HFFc6 (cell line): Measurements from ENCODE around the gene TEX28. TPM values are rescaled to one million over a fixed set of nuclear protein-coding genes. Genes with fewer than 3 reads are reported as not detected.

Experiments used
- DNase-seq: peaks from one replicate; pipeline ENCODE4 v3.0.0-alpha.2; 2018
- H3K27ac Mint-ChIP-seq: 2 replicates; pipeline ENCODE4 v1.8.0; 2020; ENCODE audit warnings: mild to moderate bottlenecking, mixed read lengths
- H3K27me3 Mint-ChIP-seq: 2 replicates; pipeline ENCODE4 v1.8.0; 2021; ENCODE audit warnings: mild to moderate bottlenecking, moderate library complexity, mixed read lengths; ENCODE audit not compliant: insufficient read depth
- H3K36me3 Mint-ChIP-seq: 2 replicates; pipeline ENCODE4 v1.8.0; 2021; ENCODE audit warnings: low read depth, mixed read lengths
- H3K4me1 Mint-ChIP-seq: 2 replicates; pipeline ENCODE4 v1.8.0; 2020; ENCODE audit warnings: low read depth, mixed read lengths
- H3K4me3 Mint-ChIP-seq: 2 replicates; pipeline ENCODE4 v1.8.0; 2020; ENCODE audit warnings: mild to moderate bottlenecking, moderate library complexity, mixed read lengths
- H3K9me3 Mint-ChIP-seq: 2 replicates; pipeline ENCODE4 v1.8.0; 2020; ENCODE audit warnings: mild to moderate bottlenecking, mixed read lengths
- total RNA-seq, 6 experiments: library from RNA; stranded (reverse); fragmentation: NEBNext Ultra II Directional; extraction: Animal tissue kit (Norgen Biotek cat#: 25700); gene quantifications; 2 replicates in 1 of 6; 3 replicates in 5 of 6; pipeline ENCODE4 v1.2.3, GENCODE V29; 2021
- TF ChIP-seq, protein P1 (sequence below): fragments of 200-600 bp; sonication (generic); IDR thresholded peaks from 2 replicates; pipeline ENCODE4 v1.5.0; 2021; ENCODE audit warnings: antibody characterized with exemption, mild to moderate bottlenecking

The TEX28 gene
- total RNA-seq, 6 experiments from 2014 or later, result not detected

- Mint-ChIP-seq H3K27me3 (peaks cover 8% of the 10 kb centered on the region), H3K4me3 (no peak overlapping the region), H3K36me3 (no peaks in the 10 kb centered on the region), H3K9me3 (no peaks in the 10 kb centered on the region), H3K27ac (no peak overlapping the region), H3K4me1 (peaks cover 3% of the 10 kb centered on the region; the same call in 1 of the 2 replicates)
- TF ChIP-seq, protein P1, sequence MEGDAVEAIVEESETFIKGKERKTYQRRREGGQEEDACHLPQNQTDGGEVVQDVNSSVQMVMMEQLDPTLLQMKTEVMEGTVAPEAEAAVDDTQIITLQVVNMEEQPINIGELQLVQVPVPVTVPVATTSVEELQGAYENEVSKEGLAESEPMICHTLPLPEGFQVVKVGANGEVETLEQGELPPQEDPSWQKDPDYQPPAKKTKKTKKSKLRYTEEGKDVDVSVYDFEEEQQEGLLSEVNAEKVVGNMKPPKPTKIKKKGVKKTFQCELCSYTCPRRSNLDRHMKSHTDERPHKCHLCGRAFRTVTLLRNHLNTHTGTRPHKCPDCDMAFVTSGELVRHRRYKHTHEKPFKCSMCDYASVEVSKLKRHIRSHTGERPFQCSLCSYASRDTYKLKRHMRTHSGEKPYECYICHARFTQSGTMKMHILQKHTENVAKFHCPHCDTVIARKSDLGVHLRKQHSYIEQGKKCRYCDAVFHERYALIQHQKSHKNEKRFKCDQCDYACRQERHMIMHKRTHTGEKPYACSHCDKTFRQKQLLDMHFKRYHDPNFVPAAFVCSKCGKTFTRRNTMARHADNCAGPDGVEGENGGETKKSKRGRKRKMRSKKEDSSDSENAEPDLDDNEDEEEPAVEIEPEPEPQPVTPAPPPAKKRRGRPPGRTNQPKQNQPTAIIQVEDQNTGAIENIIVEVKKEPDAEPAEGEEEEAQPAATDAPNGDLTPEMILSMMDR, result no peak
- no peak for DNase-seq
Observed at GRCh38 chrX:154309041-154309775, 14.3 kb upstream of the TEX28 start.

DNA sequence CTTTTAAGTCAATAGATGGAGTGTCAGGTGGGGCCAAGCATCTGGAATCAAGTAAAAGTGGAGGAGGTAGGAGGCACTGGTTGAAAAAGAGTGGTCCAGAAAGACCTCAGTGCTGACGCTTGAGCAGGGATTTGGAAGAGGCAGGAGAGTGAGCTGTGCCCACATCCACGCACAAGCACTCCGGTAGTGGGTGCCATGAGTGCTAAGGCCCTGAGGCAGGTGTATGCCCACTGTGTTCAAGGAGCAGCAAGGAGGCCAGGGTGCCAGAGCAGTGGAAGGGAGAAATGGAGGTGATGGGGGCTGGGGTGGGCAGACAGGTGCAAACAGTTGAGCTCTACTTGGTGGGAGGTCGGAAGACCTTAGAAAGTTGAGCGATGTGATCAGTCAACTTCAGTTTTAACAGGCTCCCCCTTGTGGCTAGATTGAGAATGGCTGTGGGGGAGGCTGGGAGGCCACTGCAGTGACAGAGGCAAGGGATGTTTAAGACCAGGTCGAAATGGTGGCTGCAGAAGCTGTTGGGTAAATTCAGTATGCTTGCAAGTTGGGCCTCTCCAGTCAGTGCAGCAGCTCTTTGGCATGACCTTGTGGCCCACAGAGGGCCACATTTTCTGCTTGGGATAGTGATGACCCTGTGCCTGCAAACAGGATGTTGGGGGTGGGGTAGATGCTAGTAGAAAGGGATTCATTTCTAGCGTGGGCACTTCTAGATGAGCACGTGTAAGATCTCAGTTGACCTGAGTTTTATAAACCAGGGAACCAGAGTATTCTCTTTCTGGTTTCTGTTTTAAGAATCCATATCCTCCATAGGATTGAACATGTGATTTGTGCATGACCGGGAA lies 13.4 kb upstream of the TEX28 start:
- Mint-ChIP-seq H3K4me1 (no peaks in the 10 kb centered on the region), H3K27me3 (peaks cover 11% of the 10 kb centered on the region), H3K4me3 (no peak overlapping the region), H3K36me3 (no peaks in the 10 kb centered on the region), H3K27ac (no peak overlapping the region), H3K9me3 (no peaks in the 10 kb centered on the region)
- TF ChIP-seq, protein P1, result peak; percentile 78
- DNase-seq, result peak; percentile 28

- TF ChIP-seq, protein P1, result no peak
- Mint-ChIP-seq H3K4me3 (no peak overlapping the region), H3K27ac (no peak overlapping the region), H3K36me3 (no peaks in the 10 kb centered on the region), H3K27me3 (peaks cover 11% of the 10 kb centered on the region), H3K4me1 (no peaks in the 10 kb centered on the region), H3K9me3 (no peaks in the 10 kb centered on the region)
- no peak for DNase-seq
Observed at GRCh38 chrX:154307202-154307601, 12.3 kb upstream of the TEX28 start.

DNA sequence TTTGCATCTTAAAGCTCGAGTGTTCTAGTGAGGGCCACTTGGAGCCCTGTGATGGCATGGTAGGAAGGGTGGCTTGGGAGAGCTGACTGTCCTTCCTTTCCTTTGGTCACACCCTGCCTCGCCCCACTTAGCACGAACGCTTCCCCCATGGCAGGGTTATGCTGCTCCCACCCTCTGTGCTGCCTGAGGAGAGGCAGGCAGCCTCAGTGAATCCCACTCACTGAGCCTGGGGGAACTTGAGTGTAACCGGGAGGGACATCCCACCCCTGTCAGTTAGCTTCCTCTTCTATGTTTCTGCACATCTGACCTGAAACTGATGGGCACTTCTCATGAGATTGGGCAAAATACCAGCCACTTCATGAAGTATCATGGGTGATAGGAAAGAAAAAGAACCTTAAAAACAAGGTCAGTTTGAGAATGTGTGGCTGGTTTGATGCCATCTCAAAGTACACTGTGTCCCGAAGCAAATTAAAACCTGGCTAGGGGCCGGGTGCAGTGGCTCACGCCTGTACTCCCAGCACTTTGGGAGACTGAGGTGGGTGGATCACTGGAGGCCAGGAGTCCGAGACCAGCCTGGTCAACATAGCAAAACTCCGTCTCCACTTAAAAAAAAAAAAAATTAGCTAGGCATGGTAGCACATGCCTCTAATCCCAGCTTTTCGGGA lies 10.7 kb upstream of the TEX28 start:
- H3K27me3 Mint-ChIP-seq, result peaks cover 7% of the 10 kb centered on the region
- TF ChIP-seq, protein P1, result no peak

GRCh38 chrX:154304846-154305245 lies 9.9 kb upstream of the TEX28 start:
- H3K36me3 Mint-ChIP-seq, result no peaks in the 10 kb centered on the region
- no peak for DNase-seq
- no peak overlapping the region for H3K4me3 Mint-ChIP-seq
- peaks cover 8% of the 10 kb centered on the region for H3K27me3 Mint-ChIP-seq
- TF ChIP-seq, protein P1, result no peak
- no peaks in the 10 kb centered on the region for H3K4me1 Mint-ChIP-seq
- no peak overlapping the region for H3K27ac Mint-ChIP-seq
- H3K9me3 Mint-ChIP-seq, result no peaks in the 10 kb centered on the region

More for the DNA sequence above, 10.7 kb upstream of the TEX28 start:
- no peak overlapping the region for H3K4me3 Mint-ChIP-seq
- no peak overlapping the region for H3K27ac Mint-ChIP-seq
- no peaks in the 10 kb centered on the region for H3K4me1 Mint-ChIP-seq
- H3K9me3 Mint-ChIP-seq, result no peaks in the 10 kb centered on the region
- no peak for DNase-seq
- no peaks in the 10 kb centered on the region for H3K36me3 Mint-ChIP-seq
